HG02642 (cell line): ENCODE data around the gene PHKA2.
"Not testable (repeated sequence)": the region's sequence is repeated elsewhere in the genome, so short reads cannot be mapped to it uniquely, and the experiment has no call there.

Experiments used
- ATAC-seq: cut with Tn5 transposase; IDR thresholded peaks from one replicate; pipeline ENCODE4 v1.9.1; 2021; ENCODE audit warnings: mild to moderate bottlenecking; ENCODE audit not compliant: unreplicated experiment, poor library complexity

PHKA2 gene

DNA sequence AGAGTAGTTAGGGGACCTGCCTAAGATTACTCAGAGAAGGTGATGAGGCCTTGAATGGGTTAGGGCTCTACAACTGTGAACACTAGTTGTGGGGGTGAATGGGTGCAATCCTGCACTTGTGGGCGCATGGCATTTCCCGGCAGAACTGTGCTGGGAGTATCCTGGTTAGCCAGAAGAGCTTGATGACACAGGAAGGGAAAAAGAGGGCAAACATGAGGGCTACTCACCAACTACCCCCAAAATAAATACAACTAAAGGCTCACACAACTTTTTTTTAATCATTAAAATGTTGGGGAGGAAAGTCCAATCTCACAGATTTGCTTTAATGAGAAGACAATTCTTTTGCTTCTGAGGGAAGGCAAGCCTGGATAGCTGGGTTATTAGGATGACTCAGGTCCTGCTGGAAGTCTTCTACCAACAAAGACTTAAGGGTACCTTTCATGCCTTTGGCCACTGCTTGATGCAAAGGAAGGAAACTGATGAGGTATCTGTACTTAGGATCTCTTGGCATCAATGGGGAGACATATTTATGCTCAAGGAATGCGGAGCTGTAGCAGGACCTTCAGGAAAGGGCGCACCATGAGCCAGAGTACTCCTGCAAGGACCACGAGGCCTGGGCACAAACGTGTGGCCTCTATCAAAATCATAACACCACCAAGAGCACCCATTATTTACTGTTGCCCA lies 2.6 kb downstream of the PHKA2 start:
- no peak for ATAC-seq

GRCh38 chrX:18980262-18980661 lies 3.7 kb downstream of the PHKA2 start:
- not testable (repeated sequence) for ATAC-seq

DNA sequence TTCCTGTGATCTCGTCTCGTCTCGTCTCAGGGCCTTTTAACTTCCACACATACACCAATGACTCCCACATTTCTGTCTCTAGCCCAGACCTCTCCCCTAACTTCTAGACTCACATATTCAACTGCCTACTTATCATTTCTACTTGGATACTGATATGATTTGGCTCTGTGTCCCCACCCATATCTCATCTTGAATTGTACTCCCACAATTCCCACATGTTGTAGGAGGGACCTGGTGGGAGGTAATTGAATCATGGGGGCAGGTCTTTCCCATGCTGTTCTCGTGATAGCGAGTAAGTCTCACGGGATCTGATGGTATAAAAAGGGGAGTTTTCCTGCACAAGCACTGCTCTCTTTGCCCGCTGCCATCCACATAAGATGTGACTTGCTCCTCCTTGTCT lies 8.9 kb downstream of the PHKA2 start:
- no peak for ATAC-seq

GRCh38 chrX:18973527-18974192 lies 10.3 kb downstream of the PHKA2 start:
- ATAC-seq = no peak

DNA sequence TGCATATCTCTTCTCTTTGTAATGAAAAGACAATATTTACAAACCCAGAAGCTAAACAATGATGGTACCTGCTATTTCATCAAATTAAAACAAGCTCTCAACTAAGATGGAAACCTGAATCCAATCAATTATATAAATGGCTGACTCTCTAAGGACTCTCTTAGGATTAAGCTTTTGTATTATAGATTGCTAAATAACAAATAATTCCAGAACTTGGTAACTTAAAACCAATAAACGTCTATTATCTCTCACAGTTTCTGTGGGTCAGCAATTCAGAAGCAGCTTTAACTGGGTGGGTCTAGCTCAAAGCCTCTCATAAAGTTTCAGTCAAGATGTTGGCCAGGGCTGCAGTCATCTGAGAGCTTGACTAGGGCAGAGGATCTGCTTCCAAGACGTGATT lies 12.4 kb downstream of the PHKA2 start:
- no peak for ATAC-seq

GRCh38 chrX:18970465-18970864 lies 13.4 kb downstream of the PHKA2 start:
- no peak for ATAC-seq

- ATAC-seq = no peak
Measured at GRCh38 chrX:18966624-18967023, 17.3 kb downstream of the PHKA2 start.

- ATAC-seq = no peak
Measured at GRCh38 chrX:18964901-18965300, 19.0 kb downstream of the PHKA2 start.

- no peak for ATAC-seq
Measured at GRCh38 chrX:18964026-18964425, 19.9 kb downstream of the PHKA2 start.

DNA sequence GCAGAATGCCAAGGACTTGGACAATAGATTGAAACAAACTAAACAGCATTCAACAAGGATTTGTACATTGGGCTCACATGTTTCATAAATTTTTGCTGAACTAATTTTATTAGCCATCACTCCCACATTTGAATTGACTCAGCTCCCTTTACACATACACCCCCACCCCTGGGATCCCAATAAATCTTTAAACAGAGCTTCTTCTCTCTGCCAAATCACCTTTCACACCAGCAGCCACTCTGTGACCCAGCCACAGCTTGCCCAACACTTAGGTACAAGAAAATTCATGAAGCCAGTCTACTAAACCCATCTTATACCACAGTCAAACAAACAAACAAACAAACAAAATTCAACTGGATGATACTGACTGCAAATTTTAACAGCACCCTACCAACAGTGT lies 21.6 kb downstream of the PHKA2 start:
- ATAC-seq = no peak

- no peak for ATAC-seq
Measured at GRCh38 chrX:18961686-18962085, 22.2 kb downstream of the PHKA2 start.

- ATAC-seq = no peak
Measured at GRCh38 chrX:18956303-18957032, 27.4 kb downstream of the PHKA2 start.

- no peak for ATAC-seq
Measured at GRCh38 chrX:18955676-18956075, 28.2 kb downstream of the PHKA2 start.

- ATAC-seq = no peak
Measured at GRCh38 chrX:18951032-18951431, 32.9 kb downstream of the PHKA2 start.

GRCh38 chrX:18949944-18950301 lies 34.0 kb downstream of the PHKA2 start:
- ATAC-seq = no peak

- ATAC-seq = no peak
Measured at GRCh38 chrX:18949291-18949943, 34.5 kb downstream of the PHKA2 start.

DNA sequence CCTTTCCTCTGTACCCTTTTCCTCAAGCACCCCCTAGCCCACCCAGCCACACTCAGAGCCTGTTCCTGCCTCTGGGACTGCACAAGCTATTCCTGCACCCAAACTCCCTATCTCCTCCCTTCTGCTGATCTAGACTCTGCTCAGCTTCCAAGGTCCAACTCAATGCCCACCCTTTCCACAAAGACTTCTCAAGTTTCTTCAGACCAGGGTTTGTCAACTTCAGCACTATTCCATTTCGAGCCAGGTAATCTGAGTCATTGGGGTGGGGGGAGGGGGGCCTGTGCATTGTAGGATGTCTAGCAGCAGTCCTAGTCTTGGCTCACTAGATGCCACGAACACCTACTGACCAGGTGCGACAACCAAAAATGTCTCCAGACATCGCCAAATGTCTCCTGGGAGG lies 37.3 kb downstream of the PHKA2 start:
- no peak for ATAC-seq

DNA sequence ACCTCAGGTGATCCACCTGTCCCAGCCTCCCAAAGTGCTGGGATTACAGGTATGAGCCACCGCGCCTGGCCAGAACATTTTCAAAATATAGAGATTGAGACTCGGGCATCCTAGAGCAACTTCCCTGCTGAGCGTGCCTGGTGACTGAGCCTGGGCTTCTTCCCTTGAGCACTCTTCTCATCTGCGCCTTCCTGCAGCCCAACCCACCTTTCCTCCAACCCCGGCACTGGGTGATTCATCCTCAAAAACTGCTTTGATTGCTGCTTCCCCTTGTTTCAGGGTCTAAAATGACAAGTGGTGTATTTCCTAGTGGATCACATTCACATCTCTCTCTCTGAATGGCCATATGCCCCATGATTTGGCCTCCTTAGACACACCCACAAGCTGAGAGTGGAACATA lies 37.8 kb downstream of the PHKA2 start:
- no peak for ATAC-seq

DNA sequence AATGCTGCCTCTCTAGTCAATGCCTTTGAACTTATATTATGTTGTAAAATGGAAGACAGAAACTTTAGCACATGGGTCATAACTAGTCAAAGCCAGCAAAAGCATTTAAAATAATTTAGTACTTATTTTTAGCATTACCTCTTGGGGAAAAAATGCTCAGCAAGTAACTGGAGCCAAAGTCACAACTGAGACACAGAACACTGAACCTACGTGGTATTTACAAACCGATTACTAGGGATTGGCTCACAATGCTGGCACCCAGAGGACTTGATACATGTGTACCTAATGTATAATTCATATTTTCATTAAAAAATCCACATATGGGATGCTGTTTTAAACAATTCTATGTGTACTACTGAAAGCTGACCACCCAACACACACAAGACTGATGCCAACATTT lies 38.4 kb downstream of the PHKA2 start:
- ATAC-seq = no peak

GRCh38 chrX:18944482-18944881 lies 39.4 kb downstream of the PHKA2 start:
- no peak for ATAC-seq

- ATAC-seq = no peak
Measured at GRCh38 chrX:18941896-18942295, 42.0 kb downstream of the PHKA2 start.
